Erythroblast (primary cell): ENCODE data around the gene BET1L.

Source experiments
- GATA1 ChIP-seq: IDR thresholded peaks from 2 replicates; pipeline ENCODE4 v1.6.1; 2011; ENCODE audit warnings: low read depth, mild to moderate bottlenecking, control low read depth, low read length, moderate library complexity
- POLR2A ChIP-seq: IDR thresholded peaks from 2 replicates; pipeline ENCODE4 v1.6.1; 2011; ENCODE audit warnings: mild to moderate bottlenecking, low read length

GRCh38 chr11:209275-210121, 2.3 kb upstream of the BET1L start:
- TF ChIP-seq POLR2A (no peak), GATA1 (no peak)
